Body of pancreas (tissue), 4 donors: Measurements from ENCODE around the gene A2M.

Experiments
- CTCF ChIP-seq, 7 experiments: fragments of 450-650 bp in 4 of 7; fragments of 200-600 bp in 3 of 7; sonication (generic) in 3 of 7; IDR thresholded peaks; one replicate each; pipeline ENCODE4 v1.5.1; 2016 to 2019; ENCODE audit warnings: antibody characterized with exemption in 7 of 7
- POLR2A ChIP-seq, 3 donors: fragments of 450-650 bp; IDR thresholded peaks; one replicate each; pipeline ENCODE4 v1.6.1; 2016; ENCODE audit warnings: antibody characterized with exemption in 3 of 3, mild to moderate bottlenecking in 2 of 3

GRCh38 chr12:9034095-9034494 is 81.6 kb downstream of the A2M start:
- TF ChIP-seq CTCF (IDR thresholded peaks at IDR 0.05): no peak
- no peak for TF ChIP-seq POLR2A (IDR thresholded peaks at IDR 0.05)
